ENCODE measurements around the gene C1GALT1. TPM values are rescaled to one million over a fixed set of nuclear protein-coding genes. Genes with fewer than 3 reads are reported as not detected.

Gene C1GALT1
- total and polyA plus RNA-seq, 2 experiments from 2014 or later: 58.2 to 203 TPM

DNA sequence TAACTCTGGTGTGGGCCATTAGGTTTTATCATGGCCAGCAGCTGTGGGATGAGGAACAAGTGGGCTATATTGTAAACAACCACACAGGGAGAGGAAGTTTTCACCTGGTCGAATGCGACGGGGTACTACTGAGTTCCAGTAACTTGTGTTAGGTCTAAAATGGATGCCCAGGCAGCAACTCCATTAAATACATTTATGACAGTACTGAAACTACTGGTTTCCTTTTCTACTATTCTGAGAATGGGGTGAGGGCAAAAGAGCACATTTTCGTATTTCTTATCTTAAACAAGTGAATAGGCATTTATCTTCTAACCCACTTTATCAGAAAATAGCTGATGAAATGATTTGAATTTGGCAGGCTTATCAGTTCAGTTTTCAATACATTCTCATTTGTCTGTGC is 109.7 kb downstream of the C1GALT1 start:
- Mint-ChIP-seq H3K27ac (no peak overlapping the region), H3K36me3 (ENCODE audit: low read depth) (no peaks in the 10 kb centered on the region), H3K27me3 (ENCODE audit: insufficient read depth, low read depth, poor library complexity) (no peaks in the 10 kb centered on the region), H3K9me3 (no peaks in the 10 kb centered on the region), H3K4me3 (no peak overlapping the region), H3K4me1 (peaks cover 14% of the 10 kb centered on the region; the same call in 2 of the 3 replicates)
- no peaks in the 10 kb centered on the region; the same call in 1 of the 2 replicates for H3K9me2 ChIP-seq (ENCODE audit: insufficient read depth)
- DNase-seq (ENCODE audit: low spot score) (no peak), ATAC-seq (no peak)
- H3K27me3 ChIP-seq (ENCODE audit: insufficient read depth): no peaks in the 10 kb centered on the region
- H3K79me2 ChIP-seq (replicated peaks; ENCODE audit: insufficient read depth): no peaks in the 10 kb centered on the region
- no peak overlapping the region for H3K4me2 ChIP-seq
- no peak overlapping the region for H3K27ac ChIP-seq (ENCODE audit: low read depth)
- no peaks in the 10 kb centered on the region for H3K36me3 ChIP-seq (ENCODE audit: insufficient read depth)
- peaks cover 12% of the 10 kb centered on the region; the same call in 1 of the 2 replicates for H3K4me1 ChIP-seq (ENCODE audit: insufficient read depth)
- H3F3A ChIP-seq (replicated peaks; ENCODE audit: low read depth): no peaks in the 10 kb centered on the region
- H3K4me3 ChIP-seq: no peak overlapping the region
- TF ChIP-seq, protein P1, sequence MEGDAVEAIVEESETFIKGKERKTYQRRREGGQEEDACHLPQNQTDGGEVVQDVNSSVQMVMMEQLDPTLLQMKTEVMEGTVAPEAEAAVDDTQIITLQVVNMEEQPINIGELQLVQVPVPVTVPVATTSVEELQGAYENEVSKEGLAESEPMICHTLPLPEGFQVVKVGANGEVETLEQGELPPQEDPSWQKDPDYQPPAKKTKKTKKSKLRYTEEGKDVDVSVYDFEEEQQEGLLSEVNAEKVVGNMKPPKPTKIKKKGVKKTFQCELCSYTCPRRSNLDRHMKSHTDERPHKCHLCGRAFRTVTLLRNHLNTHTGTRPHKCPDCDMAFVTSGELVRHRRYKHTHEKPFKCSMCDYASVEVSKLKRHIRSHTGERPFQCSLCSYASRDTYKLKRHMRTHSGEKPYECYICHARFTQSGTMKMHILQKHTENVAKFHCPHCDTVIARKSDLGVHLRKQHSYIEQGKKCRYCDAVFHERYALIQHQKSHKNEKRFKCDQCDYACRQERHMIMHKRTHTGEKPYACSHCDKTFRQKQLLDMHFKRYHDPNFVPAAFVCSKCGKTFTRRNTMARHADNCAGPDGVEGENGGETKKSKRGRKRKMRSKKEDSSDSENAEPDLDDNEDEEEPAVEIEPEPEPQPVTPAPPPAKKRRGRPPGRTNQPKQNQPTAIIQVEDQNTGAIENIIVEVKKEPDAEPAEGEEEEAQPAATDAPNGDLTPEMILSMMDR (conservative IDR thresholded peaks at IDR 0.05; ENCODE audit: low read depth in 2 of 2): no peak
- TF ChIP-seq STAT1 (IDR thresholded peaks at IDR 0.05; ENCODE audit: unreplicated experiment): no peak
- TF ChIP-seq, protein P2, sequence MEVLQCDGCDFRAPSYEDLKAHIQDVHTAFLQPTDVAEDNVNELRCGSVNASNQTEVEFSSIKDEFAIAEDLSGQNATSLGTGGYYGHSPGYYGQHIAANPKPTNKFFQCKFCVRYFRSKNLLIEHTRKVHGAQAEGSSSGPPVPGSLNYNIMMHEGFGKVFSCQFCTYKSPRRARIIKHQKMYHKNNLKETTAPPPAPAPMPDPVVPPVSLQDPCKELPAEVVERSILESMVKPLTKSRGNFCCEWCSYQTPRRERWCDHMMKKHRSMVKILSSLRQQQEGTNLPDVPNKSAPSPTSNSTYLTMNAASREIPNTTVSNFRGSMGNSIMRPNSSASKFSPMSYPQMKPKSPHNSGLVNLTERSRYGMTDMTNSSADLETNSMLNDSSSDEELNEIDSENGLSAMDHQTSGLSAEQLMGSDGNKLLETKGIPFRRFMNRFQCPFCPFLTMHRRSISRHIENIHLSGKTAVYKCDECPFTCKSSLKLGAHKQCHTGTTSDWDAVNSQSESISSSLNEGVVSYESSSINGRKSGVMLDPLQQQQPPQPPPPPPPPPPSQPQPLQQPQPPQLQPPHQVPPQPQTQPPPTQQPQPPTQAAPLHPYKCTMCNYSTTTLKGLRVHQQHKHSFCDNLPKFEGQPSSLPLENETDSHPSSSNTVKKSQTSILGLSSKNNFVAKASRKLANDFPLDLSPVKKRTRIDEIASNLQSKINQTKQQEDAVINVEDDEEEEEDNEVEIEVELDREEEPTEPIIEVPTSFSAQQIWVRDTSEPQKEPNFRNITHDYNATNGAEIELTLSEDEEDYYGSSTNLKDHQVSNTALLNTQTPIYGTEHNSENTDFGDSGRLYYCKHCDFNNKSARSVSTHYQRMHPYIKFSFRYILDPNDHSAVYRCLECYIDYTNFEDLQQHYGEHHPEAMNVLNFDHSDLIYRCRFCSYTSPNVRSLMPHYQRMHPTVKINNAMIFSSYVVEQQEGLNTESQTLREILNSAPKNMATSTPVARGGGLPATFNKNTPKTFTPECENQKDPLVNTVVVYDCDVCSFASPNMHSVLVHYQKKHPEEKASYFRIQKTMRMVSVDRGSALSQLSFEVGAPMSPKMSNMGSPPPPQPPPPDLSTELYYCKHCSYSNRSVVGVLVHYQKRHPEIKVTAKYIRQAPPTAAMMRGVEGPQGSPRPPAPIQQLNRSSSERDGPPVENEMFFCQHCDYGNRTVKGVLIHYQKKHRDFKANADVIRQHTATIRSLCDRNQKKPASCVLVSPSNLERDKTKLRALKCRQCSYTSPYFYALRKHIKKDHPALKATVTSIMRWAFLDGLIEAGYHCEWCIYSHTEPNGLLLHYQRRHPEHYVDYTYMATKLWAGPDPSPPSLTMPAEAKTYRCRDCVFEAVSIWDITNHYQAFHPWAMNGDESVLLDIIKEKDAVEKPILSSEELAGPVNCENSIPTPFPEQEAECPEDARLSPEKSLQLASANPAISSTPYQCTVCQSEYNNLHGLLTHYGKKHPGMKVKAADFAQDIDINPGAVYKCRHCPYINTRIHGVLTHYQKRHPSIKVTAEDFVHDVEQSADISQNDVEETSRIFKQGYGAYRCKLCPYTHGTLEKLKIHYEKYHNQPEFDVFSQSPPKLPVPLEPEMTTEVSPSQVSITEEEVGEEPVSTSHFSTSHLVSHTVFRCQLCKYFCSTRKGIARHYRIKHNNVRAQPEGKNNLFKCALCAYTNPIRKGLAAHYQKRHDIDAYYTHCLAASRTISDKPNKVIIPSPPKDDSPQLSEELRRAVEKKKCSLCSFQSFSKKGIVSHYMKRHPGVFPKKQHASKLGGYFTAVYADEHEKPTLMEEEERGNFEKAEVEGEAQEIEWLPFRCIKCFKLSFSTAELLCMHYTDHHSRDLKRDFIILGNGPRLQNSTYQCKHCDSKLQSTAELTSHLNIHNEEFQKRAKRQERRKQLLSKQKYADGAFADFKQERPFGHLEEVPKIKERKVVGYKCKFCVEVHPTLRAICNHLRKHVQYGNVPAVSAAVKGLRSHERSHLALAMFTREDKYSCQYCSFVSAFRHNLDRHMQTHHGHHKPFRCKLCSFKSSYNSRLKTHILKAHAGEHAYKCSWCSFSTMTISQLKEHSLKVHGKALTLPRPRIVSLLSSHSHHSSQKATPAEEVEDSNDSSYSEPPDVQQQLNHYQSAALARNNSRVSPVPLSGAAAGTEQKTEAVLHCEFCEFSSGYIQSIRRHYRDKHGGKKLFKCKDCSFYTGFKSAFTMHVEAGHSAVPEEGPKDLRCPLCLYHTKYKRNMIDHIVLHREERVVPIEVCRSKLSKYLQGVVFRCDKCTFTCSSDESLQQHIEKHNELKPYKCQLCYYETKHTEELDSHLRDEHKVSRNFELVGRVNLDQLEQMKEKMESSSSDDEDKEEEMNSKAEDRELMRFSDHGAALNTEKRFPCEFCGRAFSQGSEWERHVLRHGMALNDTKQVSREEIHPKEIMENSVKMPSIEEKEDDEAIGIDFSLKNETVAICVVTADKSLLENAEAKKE (CRISPR knock-in tag; IDR thresholded peaks at IDR 0.05): no peak
- no peak for TF ChIP-seq EZH2 (IDR thresholded peaks at IDR 0.05; ENCODE audit: low read depth, unreplicated experiment)
- TF ChIP-seq JUNB (IDR thresholded peaks at IDR 0.05; ENCODE audit: unreplicated experiment): no peak
- TF ChIP-seq POLR2AphosphoS5 (IDR thresholded peaks at IDR 0.05; ENCODE audit: low read depth): no peak
- TF ChIP-seq, protein P3, sequence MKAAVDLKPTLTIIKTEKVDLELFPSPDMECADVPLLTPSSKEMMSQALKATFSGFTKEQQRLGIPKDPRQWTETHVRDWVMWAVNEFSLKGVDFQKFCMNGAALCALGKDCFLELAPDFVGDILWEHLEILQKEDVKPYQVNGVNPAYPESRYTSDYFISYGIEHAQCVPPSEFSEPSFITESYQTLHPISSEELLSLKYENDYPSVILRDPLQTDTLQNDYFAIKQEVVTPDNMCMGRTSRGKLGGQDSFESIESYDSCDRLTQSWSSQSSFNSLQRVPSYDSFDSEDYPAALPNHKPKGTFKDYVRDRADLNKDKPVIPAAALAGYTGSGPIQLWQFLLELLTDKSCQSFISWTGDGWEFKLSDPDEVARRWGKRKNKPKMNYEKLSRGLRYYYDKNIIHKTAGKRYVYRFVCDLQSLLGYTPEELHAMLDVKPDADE (IDR thresholded peaks at IDR 0.05): no peak
- TF ChIP-seq ZNF331 (CRISPR knock-in tag; IDR thresholded peaks at IDR 0.05; ENCODE audit: low read depth): no peak
- TF ChIP-seq NANOG (IDR thresholded peaks at IDR 0.05; ENCODE audit: borderline replicate concordance): no peak
- TF ChIP-seq CREB1 (CRISPR knock-in tag; IDR thresholded peaks at IDR 0.05; ENCODE audit: low read depth): no peak
- no peak for TF ChIP-seq ZNF114 (CRISPR knock-in tag; IDR thresholded peaks at IDR 0.05)
- TF ChIP-seq EZH2phosphoT487 (IDR thresholded peaks at IDR 0.05; ENCODE audit: unreplicated experiment): no peak
- TF ChIP-seq, protein P4, sequence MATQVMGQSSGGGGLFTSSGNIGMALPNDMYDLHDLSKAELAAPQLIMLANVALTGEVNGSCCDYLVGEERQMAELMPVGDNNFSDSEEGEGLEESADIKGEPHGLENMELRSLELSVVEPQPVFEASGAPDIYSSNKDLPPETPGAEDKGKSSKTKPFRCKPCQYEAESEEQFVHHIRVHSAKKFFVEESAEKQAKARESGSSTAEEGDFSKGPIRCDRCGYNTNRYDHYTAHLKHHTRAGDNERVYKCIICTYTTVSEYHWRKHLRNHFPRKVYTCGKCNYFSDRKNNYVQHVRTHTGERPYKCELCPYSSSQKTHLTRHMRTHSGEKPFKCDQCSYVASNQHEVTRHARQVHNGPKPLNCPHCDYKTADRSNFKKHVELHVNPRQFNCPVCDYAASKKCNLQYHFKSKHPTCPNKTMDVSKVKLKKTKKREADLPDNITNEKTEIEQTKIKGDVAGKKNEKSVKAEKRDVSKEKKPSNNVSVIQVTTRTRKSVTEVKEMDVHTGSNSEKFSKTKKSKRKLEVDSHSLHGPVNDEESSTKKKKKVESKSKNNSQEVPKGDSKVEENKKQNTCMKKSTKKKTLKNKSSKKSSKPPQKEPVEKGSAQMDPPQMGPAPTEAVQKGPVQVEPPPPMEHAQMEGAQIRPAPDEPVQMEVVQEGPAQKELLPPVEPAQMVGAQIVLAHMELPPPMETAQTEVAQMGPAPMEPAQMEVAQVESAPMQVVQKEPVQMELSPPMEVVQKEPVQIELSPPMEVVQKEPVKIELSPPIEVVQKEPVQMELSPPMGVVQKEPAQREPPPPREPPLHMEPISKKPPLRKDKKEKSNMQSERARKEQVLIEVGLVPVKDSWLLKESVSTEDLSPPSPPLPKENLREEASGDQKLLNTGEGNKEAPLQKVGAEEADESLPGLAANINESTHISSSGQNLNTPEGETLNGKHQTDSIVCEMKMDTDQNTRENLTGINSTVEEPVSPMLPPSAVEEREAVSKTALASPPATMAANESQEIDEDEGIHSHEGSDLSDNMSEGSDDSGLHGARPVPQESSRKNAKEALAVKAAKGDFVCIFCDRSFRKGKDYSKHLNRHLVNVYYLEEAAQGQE (IDR thresholded peaks at IDR 0.05; ENCODE audit: unreplicated experiment): no peak
- peak overlapping the region; percentile 60; the same call in 1 of the 2 replicates for H2AFZ ChIP-seq
- H4K20me1 ChIP-seq (replicated peaks; ENCODE audit: insufficient read depth): no peaks in the 10 kb centered on the region
